GM21528 (cell line): ENCODE measurements around the gene CFAP65.

Source experiments
- ATAC-seq: cut with Tn5 transposase; IDR thresholded peaks from one replicate; pipeline ENCODE4 v1.9.1; 2021; ENCODE audit warnings: mild to moderate bottlenecking, moderate library complexity; ENCODE audit not compliant: unreplicated experiment, low FRiP score

CFAP65 gene

DNA sequence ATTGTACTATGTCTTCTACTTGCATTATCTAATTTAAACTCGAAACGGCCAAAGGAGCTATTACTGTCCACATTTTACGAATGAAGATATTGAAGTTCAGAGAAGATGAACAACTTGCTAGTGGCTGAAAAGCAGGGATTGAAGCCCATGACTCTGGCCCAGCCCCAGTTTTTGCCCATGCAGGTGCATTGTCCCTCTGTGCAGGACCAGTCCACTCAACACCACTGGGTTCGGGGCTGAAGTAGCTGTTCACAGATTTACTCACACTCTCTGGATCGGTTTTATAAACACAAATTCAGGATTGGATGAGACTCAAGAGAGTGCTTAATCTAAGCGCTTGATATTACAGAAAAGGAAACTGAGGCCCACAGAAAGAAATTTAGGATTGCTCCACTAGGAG is 20.8 kb upstream of the CFAP65 start:
- no peak for ATAC-seq

DNA sequence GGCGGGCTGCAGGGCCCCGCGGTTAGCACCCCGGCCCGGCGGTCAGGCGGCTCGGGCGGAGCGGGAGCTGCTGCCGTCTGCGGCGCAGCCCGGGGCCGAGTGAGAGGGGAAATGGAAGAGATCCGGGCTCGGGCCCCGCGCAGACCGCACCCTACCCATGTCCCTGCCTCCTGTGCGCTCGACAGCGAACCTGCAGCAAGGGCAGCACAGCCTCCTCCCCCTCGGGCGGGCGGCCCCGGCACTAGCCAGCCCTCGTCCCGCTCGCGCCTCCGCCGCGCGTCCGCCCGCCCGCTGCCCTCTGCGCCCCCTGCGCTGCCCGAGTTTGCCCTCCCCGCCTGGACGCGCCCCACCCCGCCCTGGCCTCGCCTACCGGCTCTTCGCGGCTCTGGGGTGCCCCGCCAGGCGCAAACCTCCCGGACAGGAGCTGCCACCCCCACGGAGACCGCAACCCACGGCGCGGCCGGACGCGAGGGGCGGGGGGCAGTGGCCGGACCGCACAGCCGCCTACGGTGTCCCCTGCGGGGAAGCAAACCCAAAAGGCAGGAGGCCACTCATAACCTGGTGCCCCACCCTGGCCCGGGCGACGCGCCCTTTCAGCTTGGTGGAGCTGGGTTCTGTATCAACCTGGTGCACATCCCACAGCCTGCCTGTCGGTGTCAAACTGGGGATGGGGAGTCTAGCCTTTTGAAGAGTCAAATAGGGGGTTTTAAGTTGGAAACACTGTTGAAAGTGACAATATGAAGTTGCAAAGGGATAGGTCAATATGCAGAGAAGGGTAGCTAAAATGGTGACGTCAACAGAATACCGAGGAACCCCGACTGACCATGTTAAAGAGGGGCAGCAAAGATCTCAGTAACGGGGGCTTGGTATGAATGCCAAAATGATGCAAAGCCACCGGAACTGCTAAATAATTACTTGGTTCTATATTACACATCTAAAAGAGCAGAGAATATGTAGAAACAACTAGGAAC is 19.8 kb upstream of the CFAP65 start, which contains the start of gene IHH:
TSS of gene IHH (minus strand) at position 101 of the 971 bp plus-strand sequence. CDS start 454 bp downstream, outside the sequence.
- ATAC-seq = no peak

DNA sequence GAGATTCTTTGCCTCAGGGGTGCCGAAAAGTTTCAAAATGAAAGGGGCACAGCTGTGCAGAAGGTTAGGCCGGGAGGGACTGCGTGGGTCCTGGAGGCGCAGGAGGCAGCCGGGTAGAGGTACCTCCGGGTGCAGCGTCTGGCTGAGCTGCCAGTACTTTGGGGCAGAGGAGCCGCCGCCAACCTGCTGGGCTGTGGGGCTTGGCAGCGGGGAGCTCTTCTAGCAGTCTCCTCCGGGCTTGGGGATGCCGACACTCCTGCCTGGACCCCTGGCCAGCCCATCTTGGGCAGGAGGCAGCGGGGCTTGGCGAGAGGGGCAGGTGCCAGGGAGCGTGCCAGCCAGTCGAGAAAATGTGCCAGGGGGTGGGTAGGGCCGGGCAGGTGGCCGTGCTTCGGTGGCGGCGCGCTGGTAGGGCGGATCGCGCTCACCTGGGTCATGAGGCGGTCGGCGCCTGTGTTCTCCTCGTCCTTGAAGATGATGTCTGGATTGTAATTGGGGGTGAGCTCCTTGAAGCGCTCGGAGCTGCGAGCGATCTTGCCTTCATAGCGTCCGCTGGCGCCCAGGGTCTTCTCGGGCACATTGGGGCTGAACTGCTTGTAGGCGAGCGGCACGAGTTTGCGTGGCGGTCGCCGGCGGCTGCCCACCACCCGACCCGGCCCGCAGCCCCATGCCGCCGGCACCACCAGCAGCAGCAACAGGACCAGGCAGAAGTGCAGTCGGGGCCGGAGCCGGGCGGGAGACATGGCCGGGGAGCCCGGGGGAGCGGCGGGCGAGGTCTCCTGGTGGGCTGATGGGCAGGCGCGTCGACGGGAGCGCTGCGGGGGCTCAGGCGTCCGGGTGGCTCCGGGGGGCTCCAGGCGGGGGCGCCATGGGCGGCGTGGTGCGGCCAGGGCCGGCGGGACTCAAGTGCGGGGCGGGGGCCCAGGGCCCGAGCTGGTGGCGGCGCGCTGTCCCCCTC is 18.7 kb upstream of the CFAP65 start:
- no peak for ATAC-seq

DNA sequence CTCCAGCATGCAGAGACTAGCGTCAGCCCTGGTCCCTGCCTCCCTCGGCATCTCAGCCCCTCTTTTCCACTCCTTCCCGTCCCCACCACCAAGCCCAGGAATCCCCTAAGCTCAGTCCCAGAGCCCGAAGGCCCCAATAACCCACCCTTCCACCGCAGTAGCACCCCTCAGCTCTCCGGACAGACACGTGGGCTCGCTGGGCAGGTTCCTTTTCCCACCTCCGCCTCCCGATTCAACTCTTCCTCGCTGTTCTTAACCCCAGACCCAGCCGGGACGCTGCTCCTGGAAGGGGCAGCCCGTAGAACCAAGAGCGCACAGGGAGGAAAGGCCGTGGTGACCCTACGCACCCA is 18.0 kb upstream of the CFAP65 start:
- ATAC-seq = no peak

DNA sequence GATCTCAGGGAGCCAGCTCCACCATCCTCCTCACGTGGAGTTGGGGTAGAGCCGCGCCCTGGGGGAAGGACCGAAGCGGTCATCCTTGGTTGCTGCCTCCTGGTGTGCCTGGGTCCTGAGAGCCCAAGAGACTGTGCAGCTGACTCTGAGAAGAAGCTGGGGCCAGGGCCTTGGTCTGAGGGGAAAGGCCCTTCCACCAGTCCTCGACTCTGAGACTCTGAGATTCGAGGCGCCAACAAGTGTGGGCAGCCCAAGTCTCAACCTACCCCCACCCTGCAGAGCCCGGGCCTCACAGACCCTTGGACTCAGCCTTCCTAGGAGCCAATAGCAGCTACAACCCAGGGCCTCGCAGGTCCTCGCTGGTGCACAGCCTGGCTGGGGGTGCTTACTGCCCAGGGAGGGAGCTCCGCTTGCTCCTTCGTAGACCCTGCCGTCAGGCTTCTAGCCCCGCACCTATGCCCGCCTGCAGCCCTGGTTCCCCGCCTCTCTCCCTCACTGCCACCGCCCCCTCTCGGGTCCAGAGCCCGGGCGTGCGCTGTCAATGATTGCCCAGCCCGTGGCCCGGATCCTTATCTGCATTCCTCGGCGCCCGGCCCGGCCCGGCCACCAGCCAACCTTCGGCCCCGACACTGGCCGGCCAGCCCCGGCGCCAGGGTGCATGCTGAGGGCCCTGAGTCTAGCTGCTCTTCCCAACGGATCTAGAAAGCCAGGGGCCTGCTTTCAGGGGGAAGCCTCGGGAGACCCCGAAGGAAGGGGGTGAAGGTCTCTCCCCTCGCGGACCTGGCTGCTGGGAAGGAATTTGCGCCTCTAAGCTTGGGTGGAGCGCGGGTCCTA is 17.4 kb upstream of the CFAP65 start:
- no peak for ATAC-seq

DNA sequence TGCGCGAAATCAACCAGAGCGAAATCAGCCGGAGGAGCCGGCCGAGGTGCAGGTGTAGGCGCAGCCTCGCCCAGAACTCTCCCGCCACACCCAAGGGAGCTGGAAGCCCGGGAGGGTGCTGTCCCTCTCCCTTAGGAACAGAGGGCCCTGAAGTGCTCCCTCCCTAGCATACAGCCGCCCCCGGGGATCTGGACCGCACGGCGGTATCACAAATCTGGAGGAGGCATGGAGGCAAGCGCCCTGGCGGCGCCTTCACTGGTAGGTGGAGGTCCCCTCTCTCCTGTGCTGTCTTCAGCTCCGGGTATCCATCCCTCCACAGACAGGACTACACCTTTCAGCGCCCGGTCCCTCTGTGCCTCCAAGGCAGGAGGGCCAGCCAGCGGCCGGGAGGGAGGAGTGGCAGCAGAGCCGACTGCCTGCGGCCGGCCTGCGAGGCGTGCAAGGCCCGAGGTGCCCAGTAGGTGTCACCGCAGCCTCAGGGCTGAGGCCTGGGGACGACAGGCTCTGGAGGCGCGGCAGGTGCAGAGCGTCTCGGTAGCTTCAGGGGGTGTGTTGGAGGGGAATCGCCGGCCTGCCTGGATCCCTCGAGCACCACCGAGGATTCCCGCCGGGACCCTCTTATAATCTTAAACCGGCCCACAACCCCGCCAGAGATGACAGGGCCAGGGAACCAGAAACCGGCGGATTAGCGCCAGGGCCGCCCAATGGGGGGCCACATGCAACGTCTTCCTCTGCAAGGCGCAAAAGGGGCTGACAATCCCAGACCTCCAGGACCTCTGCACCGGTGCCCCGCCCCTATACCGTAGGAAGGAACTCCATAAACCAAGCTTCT is 16.6 kb upstream of the CFAP65 start:
- ATAC-seq = peak; percentile 72

DNA sequence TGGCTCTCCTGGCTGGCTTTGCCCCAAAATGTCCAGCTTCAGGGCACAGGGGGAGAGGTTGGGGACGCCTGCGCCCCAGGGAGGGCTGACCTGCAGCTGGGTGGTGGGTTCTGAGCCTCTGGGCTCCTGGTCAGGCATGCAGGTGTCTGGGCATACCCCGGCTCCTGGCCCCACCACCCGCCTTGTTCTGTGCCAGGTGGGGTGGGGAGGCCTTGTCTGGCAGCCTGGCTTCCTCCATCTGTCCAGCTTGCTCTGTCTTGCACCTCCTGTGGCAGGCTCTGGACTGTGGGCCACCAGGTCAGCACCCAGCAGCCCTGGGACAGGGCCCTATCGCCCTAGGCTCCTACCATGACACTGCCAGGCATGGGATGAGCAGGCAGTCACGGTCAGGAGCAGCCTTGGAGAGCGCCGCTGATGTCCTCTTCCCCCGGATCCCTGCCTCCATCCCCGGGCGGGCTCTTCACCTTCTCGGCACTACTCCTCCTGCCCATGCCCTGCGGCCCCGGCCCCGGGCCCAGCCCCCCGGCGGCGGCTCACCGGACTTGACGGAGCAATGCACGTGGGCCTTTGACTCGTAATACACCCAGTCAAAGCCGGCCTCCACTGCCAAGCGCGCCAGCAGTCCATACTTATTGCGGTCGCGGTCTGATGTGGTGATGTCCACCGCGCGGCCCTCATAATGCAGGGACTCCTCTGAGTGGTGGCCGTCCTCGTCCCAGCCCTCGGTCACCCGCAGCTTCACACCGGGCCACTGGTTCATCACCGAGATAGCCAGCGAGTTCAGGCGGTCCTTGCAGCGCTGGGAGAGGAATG is 15.8 kb upstream of the CFAP65 start:
- ATAC-seq = no peak

DNA sequence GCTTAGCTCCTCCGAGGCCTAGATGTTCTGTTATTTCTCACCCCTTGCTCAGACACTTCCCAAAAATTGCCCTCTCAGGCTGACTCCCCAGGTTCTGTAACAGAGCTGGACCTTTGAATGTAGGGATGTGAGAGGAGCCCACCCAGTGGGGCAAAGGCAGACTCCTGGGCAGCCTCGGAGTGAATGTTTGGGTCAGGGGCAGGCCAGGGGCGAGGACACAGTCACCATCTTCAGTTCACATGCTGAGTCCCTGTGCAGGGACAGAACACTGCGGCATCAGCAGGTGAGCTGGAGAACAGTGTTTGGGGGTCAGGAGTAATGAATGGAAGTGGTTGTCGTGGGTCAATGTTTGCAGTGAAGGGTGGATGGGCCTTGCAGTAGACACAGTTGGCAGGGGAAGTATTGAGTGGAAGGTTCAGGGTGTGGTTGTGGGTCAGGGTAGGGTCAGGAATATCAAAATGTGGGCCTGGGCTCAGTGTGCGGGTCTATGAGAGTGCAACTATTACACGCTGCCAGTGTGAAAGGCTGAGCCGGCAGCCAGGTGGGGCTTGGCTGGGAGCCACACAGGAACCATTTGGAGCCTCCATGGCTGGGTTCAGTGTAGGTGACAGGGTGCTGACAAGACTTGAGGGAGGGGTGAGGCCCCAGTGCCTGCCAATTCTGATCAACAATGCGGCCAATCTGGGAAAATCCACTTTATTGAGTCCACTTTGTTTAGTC is 15.0 kb upstream of the CFAP65 start:
- no peak for ATAC-seq

DNA sequence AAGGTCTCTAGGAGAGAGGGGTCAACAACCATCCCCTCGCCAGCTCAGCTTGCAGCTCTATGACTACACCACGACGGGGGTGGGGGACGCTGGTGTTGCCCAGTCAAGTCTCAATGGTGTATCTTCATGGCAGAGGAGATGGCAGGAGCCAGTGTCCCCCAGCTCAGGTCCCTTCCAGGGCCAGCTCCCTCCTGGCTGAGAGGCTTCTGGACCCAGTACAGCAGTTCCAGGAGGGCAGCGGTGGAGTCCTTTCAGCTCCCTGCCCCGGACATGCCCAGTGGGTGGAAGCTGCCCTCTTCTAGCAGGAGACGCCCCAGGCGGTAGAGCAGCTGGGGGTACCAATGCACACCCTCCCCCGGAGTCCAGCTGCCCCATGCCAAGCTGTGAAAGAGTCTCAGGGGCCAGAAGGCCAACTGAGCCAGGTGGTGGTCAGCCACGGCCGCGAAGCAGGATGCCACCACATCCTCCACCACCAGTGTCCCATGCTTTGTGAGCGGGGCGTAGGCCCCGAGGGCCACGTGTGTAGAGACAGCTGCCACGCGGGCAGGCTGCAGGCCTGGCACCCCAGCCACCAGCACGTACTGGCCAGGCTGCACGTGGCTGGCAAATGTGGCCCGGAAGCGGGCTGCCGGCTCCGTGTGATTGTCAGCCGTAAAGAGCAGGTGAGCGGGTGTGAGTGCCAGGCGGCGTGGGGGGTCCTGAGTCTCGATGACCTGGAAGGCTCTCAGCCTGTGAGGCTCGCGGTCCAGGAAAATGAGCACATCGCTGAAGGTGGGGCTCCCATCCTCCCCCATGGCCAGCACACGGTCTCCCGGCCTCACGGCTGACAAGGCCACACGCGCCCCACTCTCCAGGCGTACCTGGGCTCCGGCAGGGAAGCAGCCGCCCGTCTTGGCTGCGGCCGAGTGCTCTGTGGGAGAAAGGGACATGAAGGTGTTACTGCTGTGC is 13.9 kb upstream of the CFAP65 start:
- no peak for ATAC-seq

DNA sequence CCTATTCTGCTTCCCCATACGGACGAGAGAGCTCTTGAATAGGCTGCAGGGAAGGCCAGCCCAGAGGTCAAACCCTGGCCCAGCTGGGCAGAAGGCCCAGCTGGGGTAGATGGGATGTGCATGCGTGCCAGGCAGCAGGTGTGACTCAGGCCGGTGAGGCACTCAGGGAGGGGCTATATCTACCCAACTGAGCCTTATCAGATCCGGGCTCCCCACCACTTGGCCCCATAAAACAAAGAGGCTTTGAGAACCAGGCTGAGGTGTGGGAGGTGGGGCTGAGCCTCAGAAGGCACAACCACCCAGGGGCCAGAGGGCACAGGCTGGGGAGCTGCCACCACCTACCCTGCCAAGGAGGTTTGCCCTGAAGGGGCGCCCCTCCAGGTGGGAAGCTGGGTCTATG is 8.0 kb upstream of the CFAP65 start:
- ATAC-seq = no peak

DNA sequence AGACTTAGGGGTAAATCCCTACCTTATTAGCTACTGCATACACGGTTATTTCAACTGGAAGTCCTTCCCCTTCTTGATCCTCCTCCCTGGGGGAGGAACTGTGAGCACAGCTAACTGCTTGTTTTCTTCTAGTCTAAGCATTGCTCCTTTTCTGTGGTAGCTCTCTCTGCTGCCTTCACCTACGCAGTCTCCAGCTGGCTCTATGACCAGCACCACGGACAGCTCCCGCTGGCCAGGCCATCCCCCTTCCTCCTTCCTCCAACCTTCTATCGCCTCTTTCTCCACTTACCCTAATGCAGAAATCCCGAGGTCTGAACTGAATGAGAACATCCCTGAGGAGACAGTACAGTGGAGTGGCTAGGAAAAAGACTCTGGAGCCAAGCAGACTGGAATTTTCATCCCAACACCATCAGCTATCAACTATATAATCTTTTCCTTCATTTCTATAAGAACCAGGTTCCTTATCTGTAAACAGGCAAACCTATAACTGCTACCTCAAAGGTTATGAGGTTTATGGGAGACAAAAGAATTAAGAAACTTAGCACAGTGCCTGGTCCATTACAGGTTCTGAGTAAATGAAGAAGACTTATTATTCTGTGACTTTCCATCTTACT is 4.7 kb upstream of the CFAP65 start:
- ATAC-seq = no peak

DNA sequence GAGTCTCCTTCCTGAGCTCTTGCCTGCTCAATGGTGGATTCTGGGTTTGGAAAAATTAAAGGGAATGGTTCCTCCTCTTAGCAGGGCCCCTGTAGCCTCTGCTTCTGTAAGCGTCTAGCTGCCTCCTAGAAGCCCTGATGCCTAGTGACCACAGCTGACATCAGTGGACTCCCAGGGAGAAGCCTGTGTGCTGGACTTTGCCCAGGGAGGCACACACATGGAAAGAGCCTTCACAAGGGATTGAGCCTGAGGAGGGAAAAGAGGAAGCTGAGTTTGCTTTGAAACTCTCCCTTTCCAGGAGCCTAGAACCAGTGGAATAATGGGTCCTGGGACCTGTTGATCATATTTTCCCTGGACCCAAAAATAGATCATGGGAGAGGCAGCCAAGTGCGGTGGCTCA is 1.4 kb upstream of the CFAP65 start:
- ATAC-seq = no peak

DNA sequence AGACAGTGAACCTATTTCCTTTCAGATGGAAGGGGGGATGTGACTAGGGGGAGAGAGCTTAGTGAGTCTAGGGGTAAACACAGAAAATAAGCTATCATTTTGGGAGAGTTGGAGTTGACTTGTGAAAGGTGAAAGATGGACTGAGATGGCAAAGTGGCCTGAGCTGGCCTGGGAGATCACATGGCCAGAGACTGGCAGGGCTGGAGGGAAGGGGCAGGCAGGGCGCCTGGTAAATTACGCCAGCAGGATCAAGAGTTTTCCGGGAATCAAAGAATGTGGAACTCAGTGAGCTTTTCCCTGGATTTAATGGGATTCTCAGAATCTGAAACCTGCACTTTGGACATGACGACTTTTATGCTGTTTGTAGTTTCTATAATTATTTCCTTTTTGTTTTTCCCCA is 841 bp upstream of the CFAP65 start:
- ATAC-seq = no peak

DNA sequence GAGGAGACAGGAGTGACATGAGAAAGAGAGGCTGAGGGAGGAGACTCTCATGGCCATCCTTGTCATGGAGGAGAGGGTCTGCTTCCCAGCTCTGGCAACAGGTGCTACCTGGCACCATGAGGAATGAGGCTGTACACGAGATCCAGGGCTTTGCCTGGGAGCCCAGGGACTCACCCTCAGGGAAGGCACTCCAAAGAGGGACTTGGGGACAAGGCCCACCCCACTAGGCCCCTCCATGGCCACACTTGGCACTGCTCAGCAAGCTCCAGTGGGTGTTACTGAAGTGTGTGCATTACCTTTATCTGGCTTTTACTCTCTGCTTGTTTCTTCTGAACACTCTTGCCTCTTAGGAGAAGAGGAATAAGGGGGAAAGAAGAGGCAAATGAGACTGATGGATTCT is 2.7 kb downstream of the CFAP65 start:
- ATAC-seq = no peak

DNA sequence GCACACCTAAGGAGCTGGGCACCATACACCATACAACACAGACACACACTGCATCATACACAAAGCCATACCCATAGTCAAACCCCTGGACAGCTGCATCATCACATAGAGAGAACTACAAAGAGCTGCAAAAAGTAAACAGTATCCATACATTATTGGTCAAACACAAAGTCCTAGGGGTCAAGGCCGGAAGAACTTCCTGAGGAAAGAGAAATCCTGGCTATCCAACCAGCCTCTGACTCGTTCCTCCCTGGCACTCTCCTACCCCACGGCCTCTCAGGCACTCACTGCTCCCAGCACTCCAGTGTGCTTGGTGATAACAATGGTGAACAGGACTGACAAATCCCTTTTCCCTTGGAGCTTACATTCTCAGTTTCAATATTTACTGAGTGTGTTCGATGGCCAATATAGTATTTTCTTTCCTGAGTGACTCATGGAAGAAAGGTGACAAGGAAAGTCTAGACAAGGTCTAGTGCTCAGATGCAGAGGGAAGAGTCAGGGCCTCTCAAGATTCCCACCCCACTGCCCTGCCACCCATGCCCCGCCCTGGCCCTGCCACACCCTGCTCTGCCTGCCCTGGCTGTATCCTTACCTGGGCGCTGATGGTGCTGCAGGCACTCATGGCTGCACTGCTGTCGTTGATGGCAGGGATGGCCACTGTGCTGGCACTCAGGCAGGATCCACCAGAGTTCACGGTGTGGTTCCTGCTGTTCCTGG is 3.4 kb downstream of the CFAP65 start:
- no peak for ATAC-seq

DNA sequence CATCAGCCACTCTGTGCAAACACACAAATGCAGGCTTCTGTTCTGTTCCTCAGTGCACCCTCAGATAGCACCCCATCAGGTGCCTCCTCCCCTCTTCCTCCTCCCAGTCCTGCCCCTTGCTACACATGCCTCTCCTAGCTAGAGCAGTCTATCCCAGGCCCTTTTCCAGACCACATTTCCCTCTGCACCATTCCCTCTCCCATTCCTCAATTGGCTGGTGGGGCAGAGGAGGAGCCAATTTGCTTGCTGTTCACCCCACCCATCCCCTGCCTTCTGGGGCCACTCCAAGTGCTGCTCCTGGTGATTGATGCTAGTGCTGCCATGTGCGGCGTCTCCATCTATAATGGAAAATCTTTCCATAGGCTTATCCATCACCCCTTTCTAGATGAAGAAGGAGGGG is 5.4 kb downstream of the CFAP65 start:
- ATAC-seq = no peak
